ENCODE data around the gene HOXD13.

- no peak for TF ChIP-seq CTCF (conservative IDR thresholded peaks at IDR 0.05)
- no peak for TF ChIP-seq EZH2 (IDR thresholded peaks at IDR 0.05; ENCODE audit: low read depth)
These were observed 47.4 kb downstream of the HOXD13 start for GRCh38 chr2:176139661-176140512.

Measured in PC-9 (cell line).